Cardiac fibroblast (primary cell): Measurements from ENCODE around the gene CAMK2A.

ENCODE experiments used
- DNase-seq, 2 donors: peaks; one replicate each; pipeline versions ENCODE4 v3.0.0 to v3.0.0-alpha.2; 2010; ENCODE audit warnings: low read depth in 2 of 2
- H3K4me3 ChIP-seq, 2 donors: replicated peaks in 1 of 2; 1 replicate in 1 of 2; 2 replicates in 1 of 2; pipeline ENCODE4 v1.5.1; 2011; ENCODE audit warnings: low read depth in 2 of 2, low read length in 2 of 2, mild to moderate bottlenecking in 2 of 2, moderate library complexity in 1 of 2
- TF ChIP-seq, protein P1 (sequence below): IDR thresholded peaks from one replicate; pipeline ENCODE4 v1.5.1; 2011; ENCODE audit warnings: low read depth, mild to moderate bottlenecking, low read length, inconsistent platforms

The CAMK2A gene

DNA sequence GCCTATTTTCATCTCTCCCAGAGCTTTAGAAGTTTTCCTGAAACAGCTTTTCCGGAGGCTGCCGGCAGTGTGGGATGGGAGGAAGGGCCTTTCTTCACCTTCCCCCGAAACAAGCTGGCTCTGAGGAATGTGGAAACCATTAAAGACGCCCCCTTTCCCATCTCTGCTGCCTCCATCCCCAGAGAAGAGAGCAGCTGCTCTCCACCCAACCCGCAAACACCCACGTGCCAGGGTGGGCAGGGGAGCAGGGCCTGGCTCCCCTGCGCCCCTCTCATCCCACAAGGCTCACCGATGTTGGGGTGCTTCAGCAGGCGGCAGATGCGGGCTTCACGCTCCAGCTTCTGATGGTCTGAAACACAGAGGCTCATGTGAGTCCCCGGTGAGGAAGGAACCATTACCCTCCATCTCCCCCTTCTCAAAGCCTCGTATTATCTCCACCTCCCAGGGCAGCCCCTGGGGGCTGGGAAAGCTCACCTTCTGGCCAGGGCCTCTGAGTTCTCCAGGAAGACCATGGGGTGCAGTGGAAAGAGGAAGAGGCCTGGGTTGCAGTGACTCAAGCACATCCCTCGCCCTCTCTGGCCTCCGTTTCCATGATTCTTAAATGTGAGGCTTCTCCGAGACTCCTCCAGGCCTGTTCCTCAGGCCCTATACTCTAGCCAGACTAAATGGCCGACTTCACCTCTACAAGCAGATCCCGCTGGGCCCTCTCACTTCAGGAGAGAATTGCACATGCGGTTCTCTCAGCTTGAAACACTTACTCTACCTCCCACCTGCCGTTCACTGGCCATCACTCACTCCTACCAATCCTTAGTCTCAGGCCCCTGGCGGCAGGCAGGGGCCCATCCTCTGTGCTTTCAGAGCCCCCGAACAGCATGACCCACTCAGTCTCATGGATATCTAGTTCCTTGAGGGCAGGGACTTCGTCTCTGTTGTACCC is 24.6 kb downstream of the CAMK2A start:
- DNase-seq, result no peak
- TF ChIP-seq, protein P1, sequence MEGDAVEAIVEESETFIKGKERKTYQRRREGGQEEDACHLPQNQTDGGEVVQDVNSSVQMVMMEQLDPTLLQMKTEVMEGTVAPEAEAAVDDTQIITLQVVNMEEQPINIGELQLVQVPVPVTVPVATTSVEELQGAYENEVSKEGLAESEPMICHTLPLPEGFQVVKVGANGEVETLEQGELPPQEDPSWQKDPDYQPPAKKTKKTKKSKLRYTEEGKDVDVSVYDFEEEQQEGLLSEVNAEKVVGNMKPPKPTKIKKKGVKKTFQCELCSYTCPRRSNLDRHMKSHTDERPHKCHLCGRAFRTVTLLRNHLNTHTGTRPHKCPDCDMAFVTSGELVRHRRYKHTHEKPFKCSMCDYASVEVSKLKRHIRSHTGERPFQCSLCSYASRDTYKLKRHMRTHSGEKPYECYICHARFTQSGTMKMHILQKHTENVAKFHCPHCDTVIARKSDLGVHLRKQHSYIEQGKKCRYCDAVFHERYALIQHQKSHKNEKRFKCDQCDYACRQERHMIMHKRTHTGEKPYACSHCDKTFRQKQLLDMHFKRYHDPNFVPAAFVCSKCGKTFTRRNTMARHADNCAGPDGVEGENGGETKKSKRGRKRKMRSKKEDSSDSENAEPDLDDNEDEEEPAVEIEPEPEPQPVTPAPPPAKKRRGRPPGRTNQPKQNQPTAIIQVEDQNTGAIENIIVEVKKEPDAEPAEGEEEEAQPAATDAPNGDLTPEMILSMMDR, result no peak
- H3K4me3 ChIP-seq, result no peak overlapping the region

DNA sequence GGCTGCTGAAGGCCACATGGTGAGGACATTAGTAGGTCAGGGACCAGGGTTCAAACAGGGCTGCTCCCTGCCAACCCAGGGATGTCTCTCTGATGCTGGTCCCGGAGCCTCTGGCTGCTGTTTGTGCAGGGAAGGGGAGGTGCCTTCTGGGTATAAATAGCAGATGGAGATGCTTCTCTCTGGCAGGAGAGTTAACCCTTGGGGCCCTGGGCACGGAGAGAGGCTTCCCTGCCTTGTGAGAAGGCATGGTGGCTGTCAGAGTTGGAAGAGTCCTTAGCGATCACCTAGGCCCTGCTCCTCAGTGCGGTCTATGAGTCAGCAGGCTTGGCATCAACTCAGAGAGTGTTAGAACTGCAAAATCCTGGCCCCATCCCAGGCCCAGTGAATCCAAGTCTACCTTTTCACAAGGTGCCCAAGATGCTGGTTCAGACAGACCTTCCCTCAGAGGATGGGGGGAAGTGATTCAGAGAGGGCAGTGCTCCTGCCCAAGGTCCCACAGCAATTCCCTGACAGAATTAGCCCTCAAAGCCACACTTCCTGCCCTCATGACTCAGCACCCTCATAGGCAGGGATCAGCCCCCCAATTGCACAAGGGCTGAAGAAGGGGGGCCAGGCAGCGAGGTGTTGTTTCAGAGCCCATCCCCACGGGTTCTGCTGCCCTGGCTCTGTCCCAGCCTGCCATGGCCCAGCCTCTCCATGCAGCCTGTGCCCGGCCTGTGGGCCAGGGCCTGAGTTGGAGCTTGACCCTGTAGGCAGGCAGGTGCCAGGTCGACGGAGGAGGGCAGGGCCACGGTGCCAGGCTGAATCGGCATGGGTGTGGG is 25.6 kb downstream of the CAMK2A start:
- H3K4me3 ChIP-seq, result no peak overlapping the region
- DNase-seq, result peak; percentile 81 to 89
- TF ChIP-seq, protein P1, result no peak

DNA sequence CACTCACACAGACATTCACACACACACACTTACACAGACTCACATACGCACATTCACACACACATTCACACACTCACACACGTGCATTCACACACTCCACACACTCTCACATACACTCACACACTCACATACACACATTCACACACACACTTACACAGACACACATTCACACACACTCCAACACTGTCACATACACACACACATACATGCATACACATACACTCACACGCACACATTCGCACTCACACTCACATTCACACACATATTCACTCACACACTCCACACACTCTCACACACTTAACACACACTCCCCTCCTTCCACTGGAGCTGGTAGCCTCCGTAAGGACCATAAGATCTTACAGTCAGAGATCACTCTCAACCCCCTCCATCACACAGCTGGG is 26.2 kb downstream of the CAMK2A start:
- no peak for DNase-seq
- TF ChIP-seq, protein P1, result no peak
- H3K4me3 ChIP-seq, result no peak overlapping the region

DNA sequence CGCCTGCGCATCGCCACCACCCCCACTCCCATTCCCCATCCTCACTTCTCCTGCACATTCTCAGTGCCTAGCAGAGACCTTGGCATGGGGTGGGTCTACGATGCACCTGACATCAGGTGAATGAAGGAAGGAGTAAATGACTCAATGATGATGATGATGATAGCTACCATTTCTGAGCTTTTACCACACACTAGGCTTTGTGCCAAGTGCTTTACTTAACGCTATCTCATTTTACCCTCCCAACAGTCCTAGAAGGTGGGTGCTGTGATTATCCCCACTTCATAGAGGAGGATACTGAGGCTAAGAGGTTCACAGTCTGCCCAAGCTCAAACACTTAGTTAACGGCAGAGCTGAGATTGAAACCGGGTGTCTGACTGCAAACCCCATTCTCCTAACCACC is 27.1 kb downstream of the CAMK2A start:
- DNase-seq, result no peak
- TF ChIP-seq, protein P1, result no peak

DNA sequence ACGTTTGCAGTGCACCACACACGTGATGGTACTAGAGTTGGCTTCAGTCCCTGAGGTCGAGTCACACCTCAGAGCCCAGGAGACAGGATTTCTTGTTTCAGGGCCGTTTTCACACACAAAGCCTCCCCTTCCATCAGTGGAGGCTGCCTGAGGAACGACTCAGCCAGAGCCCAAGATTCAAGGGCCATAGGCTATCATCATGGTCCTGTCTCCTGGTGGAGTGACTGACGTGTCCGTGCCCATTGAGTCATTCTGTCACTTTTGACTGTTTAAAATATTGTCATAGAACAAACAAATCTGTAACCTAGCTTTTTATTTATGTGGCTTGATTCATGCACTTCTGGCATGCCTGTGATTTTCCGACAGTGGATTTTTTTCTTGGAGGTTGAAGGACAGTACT is 28.3 kb downstream of the CAMK2A start:
- TF ChIP-seq, protein P1, result no peak
- no peak overlapping the region for H3K4me3 ChIP-seq
- no peak for DNase-seq

More for the DNA sequence above, 27.1 kb downstream of the CAMK2A start:
- H3K4me3 ChIP-seq, result no peak overlapping the region

DNA sequence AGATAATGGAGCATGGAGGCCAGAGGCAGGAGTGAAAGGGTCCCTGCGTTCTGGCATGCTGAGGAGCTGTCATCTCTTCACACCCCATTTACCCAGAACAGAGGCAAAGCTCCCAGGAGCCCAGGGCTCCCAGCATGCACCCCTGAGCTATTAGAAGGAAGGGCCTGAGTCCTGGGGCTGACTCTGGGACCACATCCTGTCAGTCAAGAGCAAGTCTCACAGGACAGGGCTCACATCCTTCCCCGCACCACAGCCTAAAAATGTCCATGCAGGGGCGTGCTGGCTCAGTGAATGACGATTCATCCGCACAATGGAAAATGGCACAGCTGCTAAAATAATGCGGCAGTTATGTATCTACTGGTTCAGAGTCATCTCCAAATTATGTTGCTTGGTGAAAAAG is 31.4 kb downstream of the CAMK2A start:
- TF ChIP-seq, protein P1, result no peak
- DNase-seq, result peak in 1 of 2 donors; percentile 35
- no peak overlapping the region for H3K4me3 ChIP-seq
